ENCODE measurements around the gene SPA17. TPM values are rescaled to one million over a fixed set of nuclear protein-coding genes. Genes with fewer than 3 reads are reported as not detected.
A peak's percentile ranks its signal among the peaks of the same experiment; 100 is the strongest.

The SPA17 gene
- polyA plus RNA-seq, 1 donor from 2014 or later: 19.1 TPM

DNA sequence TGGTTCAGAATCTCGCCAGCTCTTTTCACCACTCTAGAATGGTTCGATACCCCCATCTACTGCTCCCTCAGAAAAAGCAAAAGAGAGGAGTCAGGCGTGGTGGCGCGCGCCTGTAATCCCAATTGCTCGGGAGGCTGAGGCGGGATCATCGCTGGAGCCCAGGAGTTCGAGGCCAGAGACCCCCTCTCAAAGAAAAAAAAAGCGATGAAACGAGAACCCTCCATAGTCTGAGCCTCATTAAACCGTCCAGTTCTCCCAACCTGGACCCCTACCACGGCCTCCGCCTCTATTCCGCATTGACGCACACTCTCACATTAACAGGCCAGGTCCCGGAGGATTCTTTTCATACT lies 439 bp downstream of the SPA17 start:
- H3K4me3 ChIP-seq (ENCODE audit: low read length): peak overlapping the region; percentile 69
- no peaks in the 10 kb centered on the region for H3K9me2 ChIP-seq (ENCODE audit: insufficient read depth, low read length)
- no peaks in the 10 kb centered on the region for H4K20me1 ChIP-seq (ENCODE audit: insufficient read depth)
- no peaks in the 10 kb centered on the region for H3K79me2 ChIP-seq (replicated peaks; ENCODE audit: insufficient read depth, low read length)
- no peaks in the 10 kb centered on the region for H3K9me3 ChIP-seq (ENCODE audit: low read length)
- peak overlapping the region; percentile 10 for H3K27ac ChIP-seq (ENCODE audit: low read length)
- H3K9ac ChIP-seq (ENCODE audit: low read length): peak overlapping the region; percentile 65
- H3F3A ChIP-seq (ENCODE audit: insufficient read depth, low read length, poor library complexity, severe bottlenecking): no peaks in the 10 kb centered on the region
- TF ChIP-seq EZH2 (IDR thresholded peaks at IDR 0.05; ENCODE audit: borderline replicate concordance, insufficient read depth, low read length, poor library complexity, severe bottlenecking) (no peak), SMC3 (conservative IDR thresholded peaks at IDR 0.05; ENCODE audit: poor library complexity) (no peak), REST (IDR thresholded peaks at IDR 0.05; ENCODE audit: borderline replicate concordance) (no peak), POLR2AphosphoS5 (IDR thresholded peaks at IDR 0.05) (no peak), RAD21 (conservative IDR thresholded peaks at IDR 0.05) (no peak), TAF1 (IDR thresholded peaks at IDR 0.05; ENCODE audit: low read depth) (no peak)
- TF ChIP-seq, protein P1, sequence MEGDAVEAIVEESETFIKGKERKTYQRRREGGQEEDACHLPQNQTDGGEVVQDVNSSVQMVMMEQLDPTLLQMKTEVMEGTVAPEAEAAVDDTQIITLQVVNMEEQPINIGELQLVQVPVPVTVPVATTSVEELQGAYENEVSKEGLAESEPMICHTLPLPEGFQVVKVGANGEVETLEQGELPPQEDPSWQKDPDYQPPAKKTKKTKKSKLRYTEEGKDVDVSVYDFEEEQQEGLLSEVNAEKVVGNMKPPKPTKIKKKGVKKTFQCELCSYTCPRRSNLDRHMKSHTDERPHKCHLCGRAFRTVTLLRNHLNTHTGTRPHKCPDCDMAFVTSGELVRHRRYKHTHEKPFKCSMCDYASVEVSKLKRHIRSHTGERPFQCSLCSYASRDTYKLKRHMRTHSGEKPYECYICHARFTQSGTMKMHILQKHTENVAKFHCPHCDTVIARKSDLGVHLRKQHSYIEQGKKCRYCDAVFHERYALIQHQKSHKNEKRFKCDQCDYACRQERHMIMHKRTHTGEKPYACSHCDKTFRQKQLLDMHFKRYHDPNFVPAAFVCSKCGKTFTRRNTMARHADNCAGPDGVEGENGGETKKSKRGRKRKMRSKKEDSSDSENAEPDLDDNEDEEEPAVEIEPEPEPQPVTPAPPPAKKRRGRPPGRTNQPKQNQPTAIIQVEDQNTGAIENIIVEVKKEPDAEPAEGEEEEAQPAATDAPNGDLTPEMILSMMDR (IDR thresholded peaks at IDR 0.05; ENCODE audit: poor library complexity, severe bottlenecking): no peak
- H3K27me3 ChIP-seq (ENCODE audit: insufficient read depth, low read depth, low read length): peaks cover 21% of the 10 kb centered on the region
- H3K36me3 ChIP-seq (ENCODE audit: insufficient read depth, low read length): no peaks in the 10 kb centered on the region
- no peak overlapping the region for H2AFZ ChIP-seq (ENCODE audit: low read depth, low read length)
- peak overlapping the region; percentile 5 for H3K4me2 ChIP-seq (ENCODE audit: low read length)

DNA sequence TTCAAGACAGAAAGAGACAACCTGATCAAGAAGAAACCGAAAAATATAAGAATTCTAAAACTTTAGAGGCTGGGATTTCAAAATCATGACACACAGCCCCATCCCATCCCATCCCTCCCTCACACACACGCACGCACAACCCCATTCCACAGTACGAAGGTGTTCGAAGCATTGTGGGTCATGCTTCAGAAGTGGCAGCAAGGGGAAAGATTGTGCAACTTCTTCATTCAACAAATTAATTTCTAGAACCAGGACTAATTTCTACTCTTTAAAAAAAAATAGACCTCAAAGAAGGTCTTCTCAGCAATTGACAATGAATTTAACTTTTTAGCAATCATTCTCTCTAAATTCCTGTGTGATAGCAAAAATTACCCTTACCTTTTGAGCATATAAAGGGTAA lies 867 bp downstream of the SPA17 start:
- H3K4me2 ChIP-seq (ENCODE audit: low read length): peak overlapping the region; percentile 5
- no peak overlapping the region for H3K9ac ChIP-seq (ENCODE audit: low read length)
- H2AFZ ChIP-seq (ENCODE audit: low read depth, low read length): no peak overlapping the region
- no peaks in the 10 kb centered on the region for H3K79me2 ChIP-seq (replicated peaks; ENCODE audit: insufficient read depth, low read length)
- no peaks in the 10 kb centered on the region for H3K9me2 ChIP-seq (ENCODE audit: insufficient read depth, low read length)
- TF ChIP-seq RAD21 (conservative IDR thresholded peaks at IDR 0.05) (no peak), POLR2AphosphoS5 (IDR thresholded peaks at IDR 0.05) (no peak), TAF1 (IDR thresholded peaks at IDR 0.05; ENCODE audit: low read depth) (no peak), EP300 (conservative IDR thresholded peaks at IDR 0.05; ENCODE audit: poor library complexity, severe bottlenecking) (no peak), SMC3 (conservative IDR thresholded peaks at IDR 0.05; ENCODE audit: poor library complexity) (no peak), EZH2 (IDR thresholded peaks at IDR 0.05; ENCODE audit: borderline replicate concordance, insufficient read depth, low read length, poor library complexity, severe bottlenecking) (no peak), MXI1 (conservative IDR thresholded peaks at IDR 0.05; ENCODE audit: poor library complexity, severe bottlenecking) (no peak), REST (IDR thresholded peaks at IDR 0.05; ENCODE audit: borderline replicate concordance) (no peak)
- TF ChIP-seq, protein P1 (IDR thresholded peaks at IDR 0.05; ENCODE audit: poor library complexity, severe bottlenecking): no peak
- no peaks in the 10 kb centered on the region for H3F3A ChIP-seq (ENCODE audit: insufficient read depth, low read length, poor library complexity, severe bottlenecking)
- no peaks in the 10 kb centered on the region for H3K9me3 ChIP-seq (ENCODE audit: low read length)
- H3K4me3 ChIP-seq (ENCODE audit: low read length): peak overlapping the region; percentile 69
- no peaks in the 10 kb centered on the region for H4K20me1 ChIP-seq (ENCODE audit: insufficient read depth)
- no peak overlapping the region for H3K27ac ChIP-seq (ENCODE audit: low read length)
- H3K27me3 ChIP-seq (ENCODE audit: insufficient read depth, low read depth, low read length): peaks cover 21% of the 10 kb centered on the region
- H3K36me3 ChIP-seq (ENCODE audit: insufficient read depth, low read length): no peaks in the 10 kb centered on the region
